Liver (tissue), 3 donors: Measurements from ENCODE around the gene CLINT1.

Experiments
- CTCF ChIP-seq: fragments of 150-350 bp; IDR thresholded peaks from 2 replicates; pipeline ENCODE4 v1.5.1; 2017; ENCODE audit warnings: improper control_type of control experiment, low read depth, low read length; ENCODE audit not compliant: missing input control
- GABPA ChIP-seq, 2 donors: IDR thresholded peaks in 1 of 2; conservative IDR thresholded peaks in 1 of 2; 2 replicates each; pipeline ENCODE4 v1.6.1; 2016; ENCODE audit warnings: antibody characterized with exemption in 2 of 2, mild to moderate bottlenecking in 1 of 2, moderate library complexity in 1 of 2
- JUND ChIP-seq, 2 donors: IDR thresholded peaks; 2 replicates each; pipeline ENCODE4 v1.6.1; 2016; ENCODE audit warnings: antibody characterized with exemption in 2 of 2
- RAD21 ChIP-seq, 2 donors: IDR thresholded peaks; 2 replicates each; pipeline ENCODE4 v1.6.1; 2016; ENCODE audit warnings: antibody characterized with exemption in 2 of 2, mild to moderate bottlenecking in 2 of 2
- YY1 ChIP-seq: IDR thresholded peaks from 2 replicates; pipeline ENCODE4 v1.6.1; 2016; ENCODE audit warnings: antibody characterized with exemption, mild to moderate bottlenecking
- TF ChIP-seq, protein P1 (sequence below): IDR thresholded peaks from 2 replicates; pipeline ENCODE4 v1.6.1; 2016; ENCODE audit warnings: antibody characterized with exemption, mild to moderate bottlenecking
- TF ChIP-seq, protein P2 (sequence below): IDR thresholded peaks from 2 replicates; pipeline ENCODE4 v1.6.1; 2016; ENCODE audit warnings: antibody characterized with exemption
- donor health status: healthy.
- donor health status: healthy.

DNA sequence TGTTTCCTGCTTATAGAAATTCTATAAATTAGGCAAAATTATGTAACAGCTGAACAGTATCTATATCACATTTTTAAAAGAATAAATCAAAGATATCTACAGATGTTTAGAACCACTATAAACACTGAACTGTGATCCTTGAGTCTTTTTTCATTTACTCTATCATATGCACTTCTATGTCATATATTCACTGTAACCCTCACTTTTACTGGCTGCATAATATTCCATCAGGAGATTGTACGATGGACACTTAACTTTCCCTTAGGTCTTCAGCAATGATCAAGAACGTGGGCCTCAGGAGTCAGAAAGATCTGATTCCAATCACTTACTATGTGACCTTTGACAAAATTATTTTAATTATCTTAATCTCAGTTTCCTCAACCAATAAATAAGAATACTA lies 41.0 kb downstream of the CLINT1 start:
- TF ChIP-seq CTCF (no peak), JUND (IDR thresholded peaks at IDR 0.05) (no peak), GABPA (IDR thresholded peaks at IDR 0.05 in 1 of 2, conservative IDR thresholded peaks at IDR 0.05 in 1 of 2) (no peak), YY1 (no peak), RAD21 (IDR thresholded peaks at IDR 0.05) (no peak)
- TF ChIP-seq, protein P1, sequence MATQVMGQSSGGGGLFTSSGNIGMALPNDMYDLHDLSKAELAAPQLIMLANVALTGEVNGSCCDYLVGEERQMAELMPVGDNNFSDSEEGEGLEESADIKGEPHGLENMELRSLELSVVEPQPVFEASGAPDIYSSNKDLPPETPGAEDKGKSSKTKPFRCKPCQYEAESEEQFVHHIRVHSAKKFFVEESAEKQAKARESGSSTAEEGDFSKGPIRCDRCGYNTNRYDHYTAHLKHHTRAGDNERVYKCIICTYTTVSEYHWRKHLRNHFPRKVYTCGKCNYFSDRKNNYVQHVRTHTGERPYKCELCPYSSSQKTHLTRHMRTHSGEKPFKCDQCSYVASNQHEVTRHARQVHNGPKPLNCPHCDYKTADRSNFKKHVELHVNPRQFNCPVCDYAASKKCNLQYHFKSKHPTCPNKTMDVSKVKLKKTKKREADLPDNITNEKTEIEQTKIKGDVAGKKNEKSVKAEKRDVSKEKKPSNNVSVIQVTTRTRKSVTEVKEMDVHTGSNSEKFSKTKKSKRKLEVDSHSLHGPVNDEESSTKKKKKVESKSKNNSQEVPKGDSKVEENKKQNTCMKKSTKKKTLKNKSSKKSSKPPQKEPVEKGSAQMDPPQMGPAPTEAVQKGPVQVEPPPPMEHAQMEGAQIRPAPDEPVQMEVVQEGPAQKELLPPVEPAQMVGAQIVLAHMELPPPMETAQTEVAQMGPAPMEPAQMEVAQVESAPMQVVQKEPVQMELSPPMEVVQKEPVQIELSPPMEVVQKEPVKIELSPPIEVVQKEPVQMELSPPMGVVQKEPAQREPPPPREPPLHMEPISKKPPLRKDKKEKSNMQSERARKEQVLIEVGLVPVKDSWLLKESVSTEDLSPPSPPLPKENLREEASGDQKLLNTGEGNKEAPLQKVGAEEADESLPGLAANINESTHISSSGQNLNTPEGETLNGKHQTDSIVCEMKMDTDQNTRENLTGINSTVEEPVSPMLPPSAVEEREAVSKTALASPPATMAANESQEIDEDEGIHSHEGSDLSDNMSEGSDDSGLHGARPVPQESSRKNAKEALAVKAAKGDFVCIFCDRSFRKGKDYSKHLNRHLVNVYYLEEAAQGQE = no peak
- TF ChIP-seq, protein P2, sequence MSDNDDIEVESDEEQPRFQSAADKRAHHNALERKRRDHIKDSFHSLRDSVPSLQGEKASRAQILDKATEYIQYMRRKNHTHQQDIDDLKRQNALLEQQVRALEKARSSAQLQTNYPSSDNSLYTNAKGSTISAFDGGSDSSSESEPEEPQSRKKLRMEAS = no peak
